ENCODE measurements around the gene NMBR.
"Not testable (repeated sequence)": the region's sequence is repeated elsewhere in the genome, so short reads cannot be mapped to it uniquely, and the experiment has no call there.

The NMBR gene

GRCh38 chr6:142155091-142155490 lies 8.2 kb upstream of the NMBR start:
- no peak for DNase-seq (ENCODE audit: low read depth in 2 of 2)

GRCh38 chr6:142154336-142154735 lies 7.4 kb upstream of the NMBR start:
- DNase-seq (ENCODE audit: low read depth in 2 of 2) = no peak

GRCh38 chr6:142153196-142153595 lies 6.3 kb upstream of the NMBR start:
- DNase-seq (ENCODE audit: low read depth in 2 of 2) = no peak

- DNase-seq (ENCODE audit: low read depth in 2 of 2) = peak; percentile 46 to 48
Measured at GRCh38 chr6:142152746-142153145, 5.8 kb upstream of the NMBR start.

- DNase-seq (ENCODE audit: low read depth in 2 of 2) = not testable (repeated sequence)
Measured at GRCh38 chr6:142141531-142141930, 5.4 kb downstream of the NMBR start.

GRCh38 chr6:142138876-142139275 lies 8.0 kb downstream of the NMBR start:
- DNase-seq (ENCODE audit: low read depth in 2 of 2) = no peak

- no peak for DNase-seq (ENCODE audit: low read depth in 2 of 2)
Measured at GRCh38 chr6:142132625-142133024, 14.3 kb downstream of the NMBR start, which contains the start of gene GJE1. Gene GJE1, plus strand, starts transcription at chr6:142132925. Its CDS starts 234 bp downstream, at chr6:142133159.

- DNase-seq (ENCODE audit: low read depth in 2 of 2) = no peak
Measured at GRCh38 chr6:142130814-142131213, 16.1 kb downstream of the NMBR start.

GRCh38 chr6:142121342-142121741 lies 25.6 kb downstream of the NMBR start:
- no peak for DNase-seq (ENCODE audit: low read depth in 2 of 2)

GRCh38 chr6:142118925-142119324 lies 28.0 kb downstream of the NMBR start:
- DNase-seq (ENCODE audit: low read depth in 2 of 2) = no peak

GRCh38 chr6:142118328-142118727 lies 28.6 kb downstream of the NMBR start:
- DNase-seq (ENCODE audit: low read depth in 2 of 2) = no peak

- no peak for DNase-seq (ENCODE audit: low read depth in 2 of 2)
Measured at GRCh38 chr6:142117366-142117765, 29.6 kb downstream of the NMBR start.

- DNase-seq (ENCODE audit: low read depth in 2 of 2) = peak; percentile 53 to 55
Measured at GRCh38 chr6:142112451-142113061, 34.4 kb downstream of the NMBR start.

GRCh38 chr6:142110820-142111219 lies 36.1 kb downstream of the NMBR start:
- DNase-seq (ENCODE audit: low read depth in 2 of 2) = not testable (repeated sequence)

- not testable (repeated sequence) for DNase-seq (ENCODE audit: low read depth in 2 of 2)
Measured at GRCh38 chr6:142104820-142105219, 42.1 kb downstream of the NMBR start.

GRCh38 chr6:142088858-142089216 lies 58.1 kb downstream of the NMBR start:
- peak; percentile 4 to 10 for DNase-seq (ENCODE audit: low read depth in 2 of 2)

- DNase-seq (ENCODE audit: low read depth in 2 of 2) = no peak
Measured at GRCh38 chr6:142087950-142088857, 58.7 kb downstream of the NMBR start.

- no peak for DNase-seq (ENCODE audit: low read depth in 2 of 2)
Measured at GRCh38 chr6:142079130-142079529, 67.8 kb downstream of the NMBR start.

GRCh38 chr6:142075516-142076101 lies 71.3 kb downstream of the NMBR start:
- DNase-seq (ENCODE audit: low read depth in 2 of 2) = no peak

GRCh38 chr6:142074516-142074915 lies 72.4 kb downstream of the NMBR start:
- no peak for DNase-seq (ENCODE audit: low read depth in 2 of 2)

- no peak for DNase-seq (ENCODE audit: low read depth in 2 of 2)
Measured at GRCh38 chr6:142071981-142072380, 74.9 kb downstream of the NMBR start.

- DNase-seq (ENCODE audit: low read depth in 2 of 2) = no peak
Measured at GRCh38 chr6:142068416-142068815, 78.5 kb downstream of the NMBR start.

- DNase-seq (ENCODE audit: low read depth in 2 of 2) = not testable (repeated sequence)
Measured at GRCh38 chr6:142062861-142063260, 84.1 kb downstream of the NMBR start.
